Measurements from ENCODE around the gene ADGRA3. TPM values are rescaled to one million over a fixed set of nuclear protein-coding genes. Genes with fewer than 3 reads are reported as not detected.
A peak's percentile ranks its signal among the peaks of the same experiment; 100 is the strongest.

The ADGRA3 gene
- total RNA-seq, 2 donors from 2014 or later = 27.8 to 28.3 TPM

GRCh38 chr4:22486276-22486675 is 29.6 kb downstream of the ADGRA3 start:
- no peak for TF ChIP-seq CTCF (IDR thresholded peaks at IDR 0.05)
- H3K27ac ChIP-seq = no peak overlapping the region
- peaks cover 0 to 30% of the 10 kb centered on the region in 2 donors for H3K4me1 ChIP-seq
- H3K4me3 ChIP-seq = no peak overlapping the region
- DNase-seq (ENCODE audit: low spot score) = no peak
- no peaks in the 10 kb centered on the region for H3K36me3 ChIP-seq
- H3K27me3 ChIP-seq = no peaks in the 10 kb centered on the region
- no peaks in the 10 kb centered on the region for H3K9me3 ChIP-seq

GRCh38 chr4:22485737-22486136 is 30.1 kb downstream of the ADGRA3 start:
- Histone ChIP-seq H3K9me3 (no peaks in the 10 kb centered on the region), H3K27ac (peak overlapping the region in 1 of 2 donors; percentile 23), H3K27me3 (no peaks in the 10 kb centered on the region), H3K4me3 (no peak overlapping the region), H3K36me3 (no peaks in the 10 kb centered on the region), H3K4me1 (peaks cover 0 to 30% of the 10 kb centered on the region in 2 donors)
- no peak for DNase-seq (ENCODE audit: low spot score)
- no peak for TF ChIP-seq CTCF (IDR thresholded peaks at IDR 0.05)

GRCh38 chr4:22483551-22483981 is 32.3 kb downstream of the ADGRA3 start:
- H3K4me3 ChIP-seq = no peak overlapping the region
- peaks cover 0 to 30% of the 10 kb centered on the region in 2 donors for H3K4me1 ChIP-seq
- no peak overlapping the region for H3K27ac ChIP-seq
- no peaks in the 10 kb centered on the region for H3K27me3 ChIP-seq
- no peaks in the 10 kb centered on the region for H3K9me3 ChIP-seq
- H3K36me3 ChIP-seq = no peaks in the 10 kb centered on the region
- no peak for DNase-seq (ENCODE audit: low spot score)
- TF ChIP-seq CTCF (IDR thresholded peaks at IDR 0.05) = no peak

GRCh38 chr4:22482250-22483127 is 33.4 kb downstream of the ADGRA3 start:
- no peaks in the 10 kb centered on the region for H3K9me3 ChIP-seq
- peaks cover 0 to 26% of the 10 kb centered on the region in 2 donors for H3K4me1 ChIP-seq
- no peak overlapping the region for H3K27ac ChIP-seq
- H3K4me3 ChIP-seq = no peak overlapping the region
- DNase-seq (ENCODE audit: low spot score) = no peak
- TF ChIP-seq CTCF (IDR thresholded peaks at IDR 0.05) = no peak
- no peaks in the 10 kb centered on the region for H3K36me3 ChIP-seq
- H3K27me3 ChIP-seq = no peaks in the 10 kb centered on the region

GRCh38 chr4:22480675-22481327 is 35.1 kb downstream of the ADGRA3 start:
- Histone ChIP-seq H3K4me3 (no peak overlapping the region), H3K4me1 (peaks cover 0 to 13% of the 10 kb centered on the region in 2 donors), H3K27ac (no peak overlapping the region), H3K36me3 (no peaks in the 10 kb centered on the region), H3K27me3 (no peaks in the 10 kb centered on the region), H3K9me3 (no peaks in the 10 kb centered on the region)
- no peak for TF ChIP-seq CTCF (IDR thresholded peaks at IDR 0.05)
- no peak for DNase-seq (ENCODE audit: low spot score)

All from right atrium auricular region (tissue), 2 donors.